ENCODE data around the gene S100A3. TPM values are rescaled to one million over a fixed set of nuclear protein-coding genes. Genes with fewer than 3 reads are reported as not detected.

The S100A3 gene
- polyA plus RNA-seq, 3 donors, result 0.31 to 0.54 TPM; not detected in 1

- Histone ChIP-seq H4K20me1 (ENCODE audit: insufficient read depth, low read length) (peaks cover 37% of the 10 kb centered on the region), H3K9me3 (replicated peaks in 1 of 2; ENCODE audit: control insufficient read depth in 1 of 2, insufficient read depth in 1 of 2, low read length in 2 of 2) (no peaks in the 10 kb centered on the region), H3K4me1 (ENCODE audit: control insufficient read depth in 1 of 2, insufficient read depth in 2 of 2, low read length in 2 of 2) (peaks cover 74 to 92% of the 10 kb centered on the region in 2 donors), H3K9ac (ENCODE audit: insufficient read depth, low read length, poor library complexity, severe bottlenecking) (peak overlapping the region; percentile 51), H3K79me2 (ENCODE audit: insufficient read depth, low read length) (peaks cover 51% of the 10 kb centered on the region), H3K4me2 (replicated peaks; ENCODE audit: extremely low read depth, low read length, poor library complexity, severe bottlenecking) (peak overlapping the region; percentile 98), H2AFZ (ENCODE audit: insufficient read depth, low read depth, low read length, poor library complexity, severe bottlenecking) (no peak overlapping the region), H3K4me3 (replicated peaks in 1 of 3; ENCODE audit: low read depth in 2 of 3, low read length in 3 of 3) (peak overlapping the region in 1 of 3 experiments; percentile 94), H3K27me3 (ENCODE audit: control insufficient read depth in 2 of 2, insufficient read depth in 2 of 2, low read length in 2 of 2) (no peaks in the 10 kb centered on the region), H3K36me3 (replicated peaks in 1 of 2; ENCODE audit: control insufficient read depth in 1 of 2, insufficient read depth in 2 of 2, low read length in 2 of 2) (peaks cover 20 to 27% of the 10 kb centered on the region in 2 donors), H3K27ac (ENCODE audit: low read depth in 1 of 2, low read length in 2 of 2) (peak overlapping the region; percentile 72 to 91)
- peaks cover 0 to 7% (median 0%) of the 10 kb centered on the region in 3 donors for H3K27me3 Mint-ChIP-seq (ENCODE audit: low read depth in 3 of 3)
- intact Hi-C loops (cut with micrococcal nuclease), result no loop called here
- TF ChIP-seq CTCF (IDR thresholded peaks at IDR 0.05), result no peak
- peaks cover 88% of the 10 kb centered on the region for H3K4me1 Mint-ChIP-seq
- H3K4me3 Mint-ChIP-seq, result peak overlapping the region; percentile 37 to 100
- peak overlapping the region; percentile 90 to 98 (median 95) for H3K27ac Mint-ChIP-seq
- WGBS (ENCODE audit: insufficient coverage), result 39% methylated on average over 6 of the region's 13 CpGs
- H3K36me3 Mint-ChIP-seq, result peaks cover 37 to 42% of the 10 kb centered on the region in 2 donors
- DNase-seq, result peak in 2 of 3 donors; percentile 31 to 50
- peaks cover 0 to 1% (median 0%) of the 10 kb centered on the region in 7 donors for H3K9me3 Mint-ChIP-seq
Observed at GRCh38 chr1:153541641-153542590, 7.1 kb downstream of the S100A3 start.
